Neutrophil (primary cell): ENCODE data around the gene PUDP.
"Not testable (repeated sequence)": the region's sequence is repeated elsewhere in the genome, so short reads cannot be mapped to it uniquely, and the experiment has no call there.

Source experiments
- H3K27ac ChIP-seq: fragments of 200-600 bp; sonication (generic); 2 replicates; pipeline ENCODE4 v1.5.1; 2016; ENCODE audit warnings: mild to moderate bottlenecking, moderate library complexity
- H3K27me3 ChIP-seq: fragments of 200-600 bp; sonication (generic); 2 replicates; pipeline ENCODE4 v1.6.0; 2016; ENCODE audit warnings: mild to moderate bottlenecking
- H3K36me3 ChIP-seq: fragments of 200-600 bp; sonication (generic); 2 replicates; pipeline ENCODE4 v1.5.1; 2017
- H3K4me1 ChIP-seq, 2 experiments: fragments of 200-600 bp in 1 of 2; sonication (generic) in 1 of 2; 1 replicate in 1 of 2; 2 replicates in 1 of 2; pipeline versions ENCODE4 v1.5.1 to v1.6.1; 2013 to 2016; ENCODE audit warnings: low read depth in 1 of 2, low read length in 1 of 2, mild to moderate bottlenecking in 1 of 2, moderate library complexity in 1 of 2; ENCODE audit not compliant: control insufficient read depth in 1 of 2, insufficient read depth in 1 of 2
- H3K4me3 ChIP-seq, 2 experiments: fragments of 200-600 bp in 1 of 2; sonication (generic) in 1 of 2; 1 replicate in 1 of 2; 2 replicates in 1 of 2; pipeline ENCODE4 v1.5.1; 2013 to 2016; ENCODE audit warnings: low read depth in 1 of 2, low read length in 1 of 2, mild to moderate bottlenecking in 1 of 2, moderate library complexity in 1 of 2
- H3K9me3 ChIP-seq: fragments of 200-600 bp; sonication (generic); 2 replicates; pipeline ENCODE4 v1.5.1; 2016
- TF ChIP-seq, protein P1 (sequence below): fragments of 200-600 bp; sonication (generic); IDR thresholded peaks from 2 replicates; pipeline ENCODE4 v1.5.1; 2016; ENCODE audit warnings: antibody characterized with exemption

The PUDP gene

DNA sequence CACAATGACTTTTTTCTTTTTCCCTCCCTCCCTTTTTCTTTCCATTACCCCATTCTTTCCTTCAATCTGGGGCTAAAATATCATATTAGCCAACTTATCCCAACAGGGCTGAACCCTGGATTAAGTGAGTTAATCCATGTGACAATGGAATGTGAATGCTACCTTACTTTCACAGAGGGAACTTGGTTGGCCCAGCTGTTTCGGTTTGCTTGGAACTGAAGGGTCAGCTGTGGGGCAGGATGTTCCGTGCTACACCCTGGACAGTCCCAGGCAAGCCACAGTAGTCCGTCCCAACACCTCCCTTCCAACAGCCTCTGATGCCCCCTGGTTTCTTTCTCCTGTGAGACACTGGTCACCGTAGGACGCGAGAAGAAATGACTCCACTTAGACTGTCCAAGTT, 95.4 kb downstream of the PUDP start:
- Histone ChIP-seq H3K4me3 (no peak overlapping the region), H3K27me3 (no peaks in the 10 kb centered on the region), H3K4me1 (no peaks in the 10 kb centered on the region), H3K9me3 (no peaks in the 10 kb centered on the region), H3K27ac (no peak overlapping the region), H3K36me3 (no peaks in the 10 kb centered on the region)
- TF ChIP-seq, protein P1, sequence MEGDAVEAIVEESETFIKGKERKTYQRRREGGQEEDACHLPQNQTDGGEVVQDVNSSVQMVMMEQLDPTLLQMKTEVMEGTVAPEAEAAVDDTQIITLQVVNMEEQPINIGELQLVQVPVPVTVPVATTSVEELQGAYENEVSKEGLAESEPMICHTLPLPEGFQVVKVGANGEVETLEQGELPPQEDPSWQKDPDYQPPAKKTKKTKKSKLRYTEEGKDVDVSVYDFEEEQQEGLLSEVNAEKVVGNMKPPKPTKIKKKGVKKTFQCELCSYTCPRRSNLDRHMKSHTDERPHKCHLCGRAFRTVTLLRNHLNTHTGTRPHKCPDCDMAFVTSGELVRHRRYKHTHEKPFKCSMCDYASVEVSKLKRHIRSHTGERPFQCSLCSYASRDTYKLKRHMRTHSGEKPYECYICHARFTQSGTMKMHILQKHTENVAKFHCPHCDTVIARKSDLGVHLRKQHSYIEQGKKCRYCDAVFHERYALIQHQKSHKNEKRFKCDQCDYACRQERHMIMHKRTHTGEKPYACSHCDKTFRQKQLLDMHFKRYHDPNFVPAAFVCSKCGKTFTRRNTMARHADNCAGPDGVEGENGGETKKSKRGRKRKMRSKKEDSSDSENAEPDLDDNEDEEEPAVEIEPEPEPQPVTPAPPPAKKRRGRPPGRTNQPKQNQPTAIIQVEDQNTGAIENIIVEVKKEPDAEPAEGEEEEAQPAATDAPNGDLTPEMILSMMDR, result no peak

DNA sequence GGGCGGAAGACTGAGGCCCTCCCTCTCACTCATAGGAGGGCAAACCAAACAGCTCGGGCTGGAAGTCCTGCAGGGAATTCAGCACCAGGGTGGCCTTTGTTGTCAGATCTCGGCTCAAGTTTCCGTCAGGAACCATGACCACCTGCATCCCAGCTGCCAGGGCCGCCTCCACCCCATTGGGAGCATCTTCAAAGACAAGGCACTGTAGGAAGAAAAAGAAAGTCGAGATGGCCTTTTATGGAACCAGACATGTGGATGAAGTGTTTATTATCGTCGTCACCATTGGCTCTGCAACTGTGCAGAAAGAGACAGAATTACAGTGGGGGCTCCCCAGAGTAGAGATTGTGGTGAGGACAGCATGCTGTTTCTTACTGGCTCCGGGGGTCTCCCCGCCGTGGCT, 97.7 kb downstream of the PUDP start:
- H3K27me3 ChIP-seq, result no peaks in the 10 kb centered on the region
- H3K4me3 ChIP-seq, result no peak overlapping the region
- no peaks in the 10 kb centered on the region for H3K9me3 ChIP-seq
- TF ChIP-seq, protein P1, result no peak
- no peaks in the 10 kb centered on the region for H3K4me1 ChIP-seq
- H3K27ac ChIP-seq, result no peak overlapping the region
- no peaks in the 10 kb centered on the region for H3K36me3 ChIP-seq

GRCh38 chrX:7047951-7048350, 100.0 kb downstream of the PUDP start:
- Histone ChIP-seq H3K9me3 (no peaks in the 10 kb centered on the region), H3K4me3 (no peak overlapping the region), H3K27me3 (no peaks in the 10 kb centered on the region), H3K36me3 (no peaks in the 10 kb centered on the region), H3K27ac (no peak overlapping the region), H3K4me1 (no peaks in the 10 kb centered on the region)
- TF ChIP-seq, protein P1, result no peak

DNA sequence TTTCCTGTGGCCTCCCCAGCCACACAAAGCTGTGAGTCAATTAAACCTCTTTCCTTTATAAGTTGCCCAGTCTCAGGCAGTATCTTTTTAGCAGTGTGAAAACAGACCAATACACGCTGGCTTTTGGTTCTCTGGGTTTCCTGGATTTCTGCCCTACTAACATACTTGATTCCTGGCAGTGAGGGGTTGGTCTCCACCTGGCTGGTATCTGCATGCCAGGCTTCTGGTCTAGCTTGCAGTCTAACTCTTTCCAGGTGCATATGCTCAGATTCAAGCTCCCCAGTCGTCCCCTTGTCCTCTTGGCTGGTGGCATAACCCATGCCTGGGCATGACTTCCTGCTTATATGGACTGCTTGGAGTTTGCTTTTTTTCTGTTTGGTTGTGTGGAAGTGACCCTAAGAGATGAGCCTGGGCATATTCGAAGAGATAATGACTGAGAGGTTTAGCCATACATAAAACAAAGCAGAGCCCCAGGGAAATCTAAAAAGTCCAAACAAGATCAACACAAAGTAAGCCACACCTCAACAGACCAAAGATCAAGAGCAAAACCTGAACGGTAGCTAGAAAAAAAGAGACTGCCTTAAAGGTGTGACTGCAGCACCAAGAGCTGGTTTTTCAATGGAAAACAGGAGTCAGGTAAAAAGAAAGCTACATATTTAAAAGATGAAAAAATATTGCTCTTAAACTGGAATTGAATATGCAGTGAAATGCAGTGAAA, 102.6 kb downstream of the PUDP start:
- Histone ChIP-seq H3K4me3 (no peak overlapping the region), H3K4me1 (no peaks in the 10 kb centered on the region), H3K27me3 (no peaks in the 10 kb centered on the region), H3K9me3 (no peaks in the 10 kb centered on the region), H3K27ac (no peak overlapping the region), H3K36me3 (no peaks in the 10 kb centered on the region)
- TF ChIP-seq, protein P1, result no peak

DNA sequence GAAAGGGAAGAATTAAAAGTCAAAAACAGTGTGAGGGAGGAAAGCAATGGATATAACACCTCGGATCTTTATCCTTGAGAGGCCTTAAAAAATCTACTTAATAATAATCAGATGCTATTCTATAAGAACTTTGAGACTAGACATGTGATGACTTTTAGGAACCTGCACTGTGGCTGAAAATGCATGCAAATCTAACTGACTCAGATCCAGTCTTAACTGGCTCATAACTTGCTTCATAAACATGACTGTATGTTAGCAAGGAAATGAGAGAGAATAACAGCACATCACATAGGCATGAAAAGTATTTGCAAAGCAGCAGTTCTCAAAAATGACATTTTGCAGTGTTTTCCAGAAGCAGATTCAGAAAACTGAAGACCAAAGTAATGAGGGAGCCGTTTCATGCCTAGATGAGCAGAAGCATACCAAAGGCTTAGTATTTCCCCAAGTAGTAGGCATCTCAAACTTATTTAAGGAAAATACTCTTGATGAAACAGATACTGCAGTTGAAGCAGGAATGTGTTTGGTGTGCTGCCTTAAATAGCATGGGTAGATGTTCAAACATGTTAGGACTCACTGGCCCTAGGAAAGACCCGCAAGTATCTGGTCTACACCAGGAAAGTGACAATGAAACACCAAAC, 104.0 kb downstream of the PUDP start:
- H3K4me1 ChIP-seq, H3K9me3 ChIP-seq, H3K27me3 ChIP-seq, H3K36me3 ChIP-seq, H3K4me3 ChIP-seq, H3K27ac ChIP-seq: not testable (repeated sequence)

- Histone ChIP-seq H3K36me3 (no peaks in the 10 kb centered on the region), H3K9me3 (no peaks in the 10 kb centered on the region), H3K27ac (no peak overlapping the region), H3K4me3 (no peak overlapping the region), H3K27me3 (no peaks in the 10 kb centered on the region), H3K4me1 (no peaks in the 10 kb centered on the region)
- TF ChIP-seq, protein P1, result no peak
These were observed 119.7 kb downstream of the PUDP start for GRCh38 chrX:7028246-7028645.
